GM12875 (cell line): ENCODE results near the gene MGAT4B.

Experiments used
- H3K4me3 ChIP-seq: one replicate; pipeline ENCODE4 v1.5.1; 2011; ENCODE audit warnings: low read depth, low read length, control low read depth
- TF ChIP-seq, protein P1 (sequence below): IDR thresholded peaks from 2 replicates; pipeline ENCODE4 v1.5.1; 2011; ENCODE audit warnings: low read depth, mild to moderate bottlenecking, control low read depth, inconsistent platforms, low read length, moderate library complexity, borderline replicate concordance; ENCODE audit not compliant: insufficient read depth

The MGAT4B gene

GRCh38 chr5:179804555-179804947, 2.1 kb downstream of the MGAT4B start:
- no peak overlapping the region for H3K4me3 ChIP-seq
- TF ChIP-seq, protein P1, sequence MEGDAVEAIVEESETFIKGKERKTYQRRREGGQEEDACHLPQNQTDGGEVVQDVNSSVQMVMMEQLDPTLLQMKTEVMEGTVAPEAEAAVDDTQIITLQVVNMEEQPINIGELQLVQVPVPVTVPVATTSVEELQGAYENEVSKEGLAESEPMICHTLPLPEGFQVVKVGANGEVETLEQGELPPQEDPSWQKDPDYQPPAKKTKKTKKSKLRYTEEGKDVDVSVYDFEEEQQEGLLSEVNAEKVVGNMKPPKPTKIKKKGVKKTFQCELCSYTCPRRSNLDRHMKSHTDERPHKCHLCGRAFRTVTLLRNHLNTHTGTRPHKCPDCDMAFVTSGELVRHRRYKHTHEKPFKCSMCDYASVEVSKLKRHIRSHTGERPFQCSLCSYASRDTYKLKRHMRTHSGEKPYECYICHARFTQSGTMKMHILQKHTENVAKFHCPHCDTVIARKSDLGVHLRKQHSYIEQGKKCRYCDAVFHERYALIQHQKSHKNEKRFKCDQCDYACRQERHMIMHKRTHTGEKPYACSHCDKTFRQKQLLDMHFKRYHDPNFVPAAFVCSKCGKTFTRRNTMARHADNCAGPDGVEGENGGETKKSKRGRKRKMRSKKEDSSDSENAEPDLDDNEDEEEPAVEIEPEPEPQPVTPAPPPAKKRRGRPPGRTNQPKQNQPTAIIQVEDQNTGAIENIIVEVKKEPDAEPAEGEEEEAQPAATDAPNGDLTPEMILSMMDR: no peak

DNA sequence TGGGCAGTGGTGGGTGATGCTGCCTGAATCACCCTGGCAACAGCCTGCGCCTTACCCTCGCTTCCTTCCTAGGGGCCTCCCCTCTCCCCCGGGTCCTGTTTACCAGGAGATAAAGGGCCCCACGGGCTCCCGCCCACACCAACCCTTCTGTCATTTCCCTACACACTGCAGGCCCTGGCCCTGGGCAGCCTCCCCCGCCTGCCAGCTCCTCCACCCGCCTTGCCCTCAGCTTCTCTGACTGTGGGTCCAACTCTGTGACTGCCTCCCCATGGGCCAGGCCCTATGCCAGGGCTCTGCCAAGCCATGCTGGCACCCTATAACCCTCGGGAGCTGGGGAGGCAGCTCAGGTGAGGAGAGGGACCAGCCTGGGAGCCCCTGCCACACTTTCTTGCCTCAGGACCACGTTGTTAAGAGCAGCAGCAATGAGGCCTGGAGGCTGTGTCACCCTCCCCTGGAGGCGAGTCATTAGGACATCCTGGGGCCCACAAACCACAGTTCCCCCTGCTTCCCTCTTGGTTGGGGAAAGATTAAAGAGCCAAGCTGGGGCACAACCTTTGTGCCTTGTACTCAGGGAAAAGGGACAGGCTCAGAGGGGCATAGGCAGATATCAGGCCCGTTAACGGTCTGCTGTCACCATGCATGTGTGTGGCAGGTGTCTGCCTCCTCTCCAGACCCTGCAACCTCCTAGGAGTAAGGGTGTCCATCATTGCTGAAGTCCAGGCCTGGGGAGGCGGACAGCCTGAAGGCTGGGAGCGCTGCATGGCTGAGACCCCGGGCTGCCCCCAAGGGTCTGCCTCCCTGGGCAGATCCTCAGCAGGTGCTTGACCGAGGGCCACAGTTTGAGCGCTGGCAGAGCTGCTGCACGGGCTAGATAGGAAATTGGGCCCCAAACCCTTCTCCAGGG, 2.8 kb downstream of the MGAT4B start:
- no peak overlapping the region for H3K4me3 ChIP-seq
- TF ChIP-seq, protein P1: no peak

GRCh38 chr5:179802950-179803562, 3.6 kb downstream of the MGAT4B start:
- TF ChIP-seq, protein P1: no peak
- no peak overlapping the region for H3K4me3 ChIP-seq

DNA sequence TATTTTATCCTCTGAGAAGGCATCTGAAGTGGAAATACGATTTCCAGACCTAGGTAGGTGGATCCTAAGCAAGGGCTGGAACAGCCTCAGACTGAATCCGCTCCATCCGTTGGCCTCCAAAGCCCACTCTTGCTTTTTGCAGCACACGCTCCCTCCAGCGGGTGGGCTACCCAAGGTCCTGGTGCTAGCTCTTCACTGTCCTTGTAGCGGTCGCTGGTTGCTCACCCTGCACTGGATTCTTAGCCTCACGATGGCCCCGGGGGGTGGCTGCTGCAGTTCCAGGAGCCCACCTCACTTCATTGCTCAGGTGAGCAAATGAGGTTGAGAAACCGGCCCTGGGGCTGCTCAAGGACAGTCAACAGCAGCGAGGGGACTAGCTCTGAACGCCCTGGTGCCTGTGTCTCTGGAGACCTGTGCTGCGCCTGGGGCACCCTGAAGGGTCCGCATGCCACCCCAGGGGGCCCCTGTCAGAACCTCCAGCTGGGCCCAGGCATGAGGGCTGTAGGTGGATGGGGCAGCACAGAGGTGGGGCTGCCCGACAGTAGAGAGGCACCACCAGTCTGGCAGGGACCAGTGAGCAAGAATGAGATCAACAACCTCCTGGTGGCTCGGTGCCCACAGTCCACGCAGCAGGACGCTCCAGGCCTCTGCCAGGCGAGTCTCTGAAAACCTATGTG, 4.3 kb downstream of the MGAT4B start:
- no peak overlapping the region for H3K4me3 ChIP-seq
- TF ChIP-seq, protein P1: no peak

DNA sequence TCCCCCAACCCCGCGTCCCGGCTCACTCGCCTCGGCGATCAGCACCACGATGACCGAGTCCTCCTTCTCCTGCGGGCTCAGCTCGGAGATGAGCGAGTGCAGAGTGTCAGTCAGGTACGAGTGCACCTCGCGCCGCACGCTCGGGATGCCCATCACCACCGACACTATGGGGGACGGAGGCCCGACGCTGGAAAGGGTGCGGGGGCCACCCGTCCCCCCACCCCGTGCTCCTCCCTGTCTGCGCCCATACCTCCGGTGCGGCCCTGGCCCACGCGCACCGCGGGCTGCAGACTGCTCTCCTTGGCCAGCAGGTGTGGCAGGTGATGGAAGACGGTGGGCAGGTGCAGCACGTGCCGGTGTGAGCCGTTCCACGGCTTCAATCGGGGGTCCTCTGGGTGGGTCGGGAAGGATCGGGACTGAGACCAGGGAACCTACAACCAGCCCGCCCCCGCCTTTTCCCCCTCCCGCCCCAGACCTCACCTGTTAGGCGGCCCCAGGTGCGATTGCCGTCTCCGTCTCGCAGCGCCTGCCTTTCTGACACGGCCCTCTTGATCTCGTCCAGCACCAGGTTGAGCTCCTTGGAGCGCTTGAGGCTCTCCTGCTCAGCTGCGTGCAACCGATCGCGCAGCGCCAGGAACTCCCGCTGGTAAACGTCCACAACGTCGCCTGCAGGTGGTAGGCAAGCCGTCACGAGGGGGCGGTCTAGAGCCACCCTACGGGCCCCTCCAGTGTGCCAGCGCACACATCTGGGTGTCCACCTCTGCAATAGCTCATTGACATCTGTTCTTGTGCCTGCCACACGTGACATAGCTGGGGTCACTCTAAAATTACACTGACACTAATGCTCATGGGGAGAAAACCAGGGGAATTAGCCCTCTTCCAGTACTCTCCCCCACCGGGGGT, 5.1 kb downstream of the MGAT4B start:
- H3K4me3 ChIP-seq: no peak overlapping the region
- TF ChIP-seq, protein P1: peak; percentile 93

- TF ChIP-seq, protein P1: no peak
- H3K4me3 ChIP-seq: no peak overlapping the region
Observed at GRCh38 chr5:179800696-179801201, 5.9 kb downstream of the MGAT4B start.
